Esophagus muscularis mucosa (tissue), 3 donors: ENCODE results near the gene MALAT1.

Experiments
- POLR2A ChIP-seq: fragments of 450-650 bp; IDR thresholded peaks from one replicate; pipeline ENCODE4 v1.6.1; 2017; ENCODE audit warnings: antibody characterized with exemption, moderate library complexity, mild to moderate bottlenecking, low read depth
- TF ChIP-seq, protein P1 (sequence below), 3 experiments: fragments of 200-600 bp in 2 of 3; fragments of 450-650 bp in 1 of 3; sonication (generic) in 2 of 3; IDR thresholded peaks; one replicate each; pipeline ENCODE4 v1.5.1; 2017 to 2019; ENCODE audit warnings: antibody characterized with exemption in 3 of 3, mild to moderate bottlenecking in 2 of 3, moderate library complexity in 1 of 3

DNA sequence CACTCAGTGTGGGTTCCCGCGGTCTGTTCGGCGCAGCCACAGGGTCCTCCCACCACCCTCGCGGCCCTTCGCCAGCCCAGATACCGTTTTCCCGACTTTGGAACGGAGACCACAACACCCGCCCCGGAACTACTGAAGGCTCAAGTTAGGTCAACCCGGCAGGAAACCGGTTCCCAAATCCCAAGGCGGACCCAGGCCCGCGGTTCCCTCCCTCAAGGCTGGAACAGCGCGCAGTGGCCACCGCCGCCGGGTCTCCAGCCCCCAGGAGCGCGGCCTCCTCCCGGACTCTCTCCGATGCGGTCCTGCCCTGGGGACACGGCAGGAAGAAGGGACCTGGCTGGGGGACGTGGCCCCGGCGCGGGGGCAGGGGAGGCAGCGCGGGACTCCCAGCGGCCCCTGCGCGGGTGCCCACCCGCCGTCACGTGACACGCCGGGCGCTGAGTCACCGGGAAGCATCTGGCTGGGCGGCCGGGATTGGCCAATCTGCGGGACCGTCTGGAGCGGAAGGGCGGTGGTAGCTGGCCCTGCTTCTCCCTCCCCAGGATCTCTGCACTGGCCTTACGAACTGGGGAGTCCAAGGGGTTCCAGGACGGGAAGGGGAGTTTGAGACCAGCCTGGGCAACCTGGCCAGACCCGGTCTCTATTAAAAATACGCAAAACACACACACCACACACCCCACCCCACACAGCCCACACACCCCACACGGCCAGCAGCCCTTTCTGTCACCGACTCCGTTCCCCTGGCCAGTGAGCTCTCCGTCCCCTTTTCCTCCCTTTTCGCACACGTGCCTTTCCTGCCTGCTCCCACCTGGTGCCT, 21.5 kb upstream of the MALAT1 start:
- peak; percentile 87 for TF ChIP-seq POLR2A
- TF ChIP-seq, protein P1, sequence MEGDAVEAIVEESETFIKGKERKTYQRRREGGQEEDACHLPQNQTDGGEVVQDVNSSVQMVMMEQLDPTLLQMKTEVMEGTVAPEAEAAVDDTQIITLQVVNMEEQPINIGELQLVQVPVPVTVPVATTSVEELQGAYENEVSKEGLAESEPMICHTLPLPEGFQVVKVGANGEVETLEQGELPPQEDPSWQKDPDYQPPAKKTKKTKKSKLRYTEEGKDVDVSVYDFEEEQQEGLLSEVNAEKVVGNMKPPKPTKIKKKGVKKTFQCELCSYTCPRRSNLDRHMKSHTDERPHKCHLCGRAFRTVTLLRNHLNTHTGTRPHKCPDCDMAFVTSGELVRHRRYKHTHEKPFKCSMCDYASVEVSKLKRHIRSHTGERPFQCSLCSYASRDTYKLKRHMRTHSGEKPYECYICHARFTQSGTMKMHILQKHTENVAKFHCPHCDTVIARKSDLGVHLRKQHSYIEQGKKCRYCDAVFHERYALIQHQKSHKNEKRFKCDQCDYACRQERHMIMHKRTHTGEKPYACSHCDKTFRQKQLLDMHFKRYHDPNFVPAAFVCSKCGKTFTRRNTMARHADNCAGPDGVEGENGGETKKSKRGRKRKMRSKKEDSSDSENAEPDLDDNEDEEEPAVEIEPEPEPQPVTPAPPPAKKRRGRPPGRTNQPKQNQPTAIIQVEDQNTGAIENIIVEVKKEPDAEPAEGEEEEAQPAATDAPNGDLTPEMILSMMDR (IDR thresholded peaks at IDR 0.05): no peak
